ENCODE results near the gene ZDHHC20. TPM values are rescaled to one million over a fixed set of nuclear protein-coding genes. Genes with fewer than 3 reads are reported as not detected.
A peak's percentile ranks its signal among the peaks of the same experiment; 100 is the strongest.

Gene ZDHHC20
- polyA plus RNA-seq, 3 donors, result 28.1 to 67.8 (median 66.8) TPM

- Histone ChIP-seq H4K20me1 (ENCODE audit: insufficient read depth, low read length) (no peaks in the 10 kb centered on the region), H3K4me3 (replicated peaks in 1 of 3; ENCODE audit: low read depth in 2 of 3, low read length in 3 of 3) (no peak overlapping the region), H3K27ac (ENCODE audit: low read depth in 1 of 2, low read length in 2 of 2) (no peak overlapping the region), H3K9ac (ENCODE audit: insufficient read depth, low read length, poor library complexity, severe bottlenecking) (no peak overlapping the region), H3K4me2 (replicated peaks; ENCODE audit: extremely low read depth, low read length, poor library complexity, severe bottlenecking) (no peak overlapping the region), H3K79me2 (ENCODE audit: insufficient read depth, low read length) (no peaks in the 10 kb centered on the region), H3K36me3 (replicated peaks in 1 of 2; ENCODE audit: control insufficient read depth in 1 of 2, insufficient read depth in 2 of 2, low read length in 2 of 2) (no peaks in the 10 kb centered on the region), H3K4me1 (ENCODE audit: control insufficient read depth in 1 of 2, insufficient read depth in 2 of 2, low read length in 2 of 2) (no peaks in the 10 kb centered on the region), H3K27me3 (ENCODE audit: control insufficient read depth in 2 of 2, insufficient read depth in 2 of 2, low read length in 2 of 2) (no peaks in the 10 kb centered on the region), H3K9me3 (replicated peaks in 1 of 2; ENCODE audit: control insufficient read depth in 1 of 2, insufficient read depth in 1 of 2, low read length in 2 of 2) (peaks cover 0 to 4% of the 10 kb centered on the region in 2 donors), H2AFZ (ENCODE audit: insufficient read depth, low read depth, low read length, poor library complexity, severe bottlenecking) (no peak overlapping the region)
- TF ChIP-seq CTCF (IDR thresholded peaks at IDR 0.05), result no peak
- Mint-ChIP-seq H3K36me3 (no peaks in the 10 kb centered on the region), H3K4me1 (peaks cover 5% of the 10 kb centered on the region), H3K27ac (peak overlapping the region in 2 of 7 donors; percentile 7 to 52), H3K27me3 (ENCODE audit: low read depth in 3 of 3) (no peaks in the 10 kb centered on the region), H3K4me3 (no peak overlapping the region), H3K9me3 (peaks cover 2 to 17% (median 5%) of the 10 kb centered on the region in 7 donors)
- intact Hi-C loops (cut with micrococcal nuclease), result no loop called here
- 85% methylated on average over 3 of the region's 4 CpGs for WGBS (ENCODE audit: insufficient coverage)
- DNase-seq, result no peak
Observed at GRCh38 chr13:21365574-21365973, 93.5 kb downstream of the ZDHHC20 start.

GRCh38 chr13:21364916-21365315 lies 94.2 kb downstream of the ZDHHC20 start:
- intact Hi-C loops (cut with micrococcal nuclease), result no loop called here
- Histone ChIP-seq H3K79me2 (ENCODE audit: insufficient read depth, low read length) (no peaks in the 10 kb centered on the region), H3K9ac (ENCODE audit: insufficient read depth, low read length, poor library complexity, severe bottlenecking) (no peak overlapping the region), H3K4me2 (replicated peaks; ENCODE audit: extremely low read depth, low read length, poor library complexity, severe bottlenecking) (no peak overlapping the region), H3K4me3 (replicated peaks in 1 of 3; ENCODE audit: low read depth in 2 of 3, low read length in 3 of 3) (no peak overlapping the region), H4K20me1 (ENCODE audit: insufficient read depth, low read length) (no peaks in the 10 kb centered on the region), H3K9me3 (replicated peaks in 1 of 2; ENCODE audit: control insufficient read depth in 1 of 2, insufficient read depth in 1 of 2, low read length in 2 of 2) (peaks cover 0 to 4% of the 10 kb centered on the region in 2 donors), H3K27ac (ENCODE audit: low read depth in 1 of 2, low read length in 2 of 2) (no peak overlapping the region), H3K36me3 (replicated peaks in 1 of 2; ENCODE audit: control insufficient read depth in 1 of 2, insufficient read depth in 2 of 2, low read length in 2 of 2) (no peaks in the 10 kb centered on the region), H3K27me3 (ENCODE audit: control insufficient read depth in 2 of 2, insufficient read depth in 2 of 2, low read length in 2 of 2) (no peaks in the 10 kb centered on the region), H3K4me1 (ENCODE audit: control insufficient read depth in 1 of 2, insufficient read depth in 2 of 2, low read length in 2 of 2) (no peaks in the 10 kb centered on the region), H2AFZ (ENCODE audit: insufficient read depth, low read depth, low read length, poor library complexity, severe bottlenecking) (no peak overlapping the region)
- peaks cover 2 to 18% (median 5%) of the 10 kb centered on the region in 7 donors for H3K9me3 Mint-ChIP-seq
- H3K4me1 Mint-ChIP-seq, result peaks cover 5% of the 10 kb centered on the region
- no peak overlapping the region for H3K4me3 Mint-ChIP-seq
- WGBS (ENCODE audit: insufficient coverage), result 92% methylated on average over 4 of the region's 4 CpGs
- H3K36me3 Mint-ChIP-seq, result no peaks in the 10 kb centered on the region
- no peak overlapping the region for H3K27ac Mint-ChIP-seq
- DNase-seq, result no peak
- no peaks in the 10 kb centered on the region for H3K27me3 Mint-ChIP-seq (ENCODE audit: low read depth in 3 of 3)
- no peak for TF ChIP-seq CTCF (IDR thresholded peaks at IDR 0.05)

Data from CD14-positive monocyte (primary cell).